ENCODE data around the gene PGD.
A peak's percentile ranks its signal among the peaks of the same experiment; 100 is the strongest.
"Not testable (repeated sequence)": the region's sequence is repeated elsewhere in the genome, so short reads cannot be mapped to it uniquely, and the experiment has no call there.

PGD gene

GRCh38 chr1:10407201-10407600 is 8.3 kb downstream of the PGD start:
- no peak for TF ChIP-seq CTCF (conservative IDR thresholded peaks at IDR 0.05; ENCODE audit: control insufficient read depth, insufficient read depth, low read depth, low read length)
- no peak overlapping the region for H3K4me3 ChIP-seq (ENCODE audit: control insufficient read depth, low read depth, low read length)
- no peak for DNase-seq (ENCODE audit: low read depth)

- H3K4me3 ChIP-seq (ENCODE audit: control insufficient read depth, low read depth, low read length) = no peak overlapping the region
- peak; percentile 69 for DNase-seq (ENCODE audit: low read depth)
- TF ChIP-seq CTCF (conservative IDR thresholded peaks at IDR 0.05; ENCODE audit: control insufficient read depth, insufficient read depth, low read depth, low read length) = no peak
Measured at GRCh38 chr1:10415211-10415930, 16.5 kb downstream of the PGD start.

- DNase-seq (ENCODE audit: low read depth); H3K4me3 ChIP-seq (ENCODE audit: control insufficient read depth, low read depth, low read length): not testable (repeated sequence)
Measured at GRCh38 chr1:10415967-10416366, 17.1 kb downstream of the PGD start.

- not testable (repeated sequence) for H3K4me3 ChIP-seq (ENCODE audit: control insufficient read depth, low read depth, low read length)
Measured at GRCh38 chr1:10418741-10419140, 19.9 kb downstream of the PGD start.

GRCh38 chr1:10419351-10419750 is 20.5 kb downstream of the PGD start:
- TF ChIP-seq CTCF (conservative IDR thresholded peaks at IDR 0.05; ENCODE audit: control insufficient read depth, insufficient read depth, low read depth, low read length) = no peak
- no peak overlapping the region for H3K4me3 ChIP-seq (ENCODE audit: control insufficient read depth, low read depth, low read length)
- no peak for DNase-seq (ENCODE audit: low read depth)

More at GRCh38 chr1:10418741-10419140, 19.9 kb downstream of the PGD start:
- DNase-seq (ENCODE audit: low read depth) = not testable (repeated sequence)

- H3K4me3 ChIP-seq (ENCODE audit: control insufficient read depth, low read depth, low read length) = no peak overlapping the region
- DNase-seq (ENCODE audit: low read depth) = no peak
- TF ChIP-seq CTCF (conservative IDR thresholded peaks at IDR 0.05; ENCODE audit: control insufficient read depth, insufficient read depth, low read depth, low read length) = no peak
Measured at GRCh38 chr1:10421637-10422036, 22.8 kb downstream of the PGD start.

GRCh38 chr1:10424034-10424433 is 25.2 kb downstream of the PGD start:
- H3K4me3 ChIP-seq (ENCODE audit: control insufficient read depth, low read depth, low read length) = no peak overlapping the region
- DNase-seq (ENCODE audit: low read depth) = peak; percentile 82
- TF ChIP-seq CTCF (conservative IDR thresholded peaks at IDR 0.05; ENCODE audit: control insufficient read depth, insufficient read depth, low read depth, low read length) = peak; percentile 12

GRCh38 chr1:10424651-10425050 is 25.8 kb downstream of the PGD start:
- no peak for TF ChIP-seq CTCF (conservative IDR thresholded peaks at IDR 0.05; ENCODE audit: control insufficient read depth, insufficient read depth, low read depth, low read length)
- no peak for DNase-seq (ENCODE audit: low read depth)
- H3K4me3 ChIP-seq (ENCODE audit: control insufficient read depth, low read depth, low read length) = no peak overlapping the region

- H3K4me3 ChIP-seq (ENCODE audit: control insufficient read depth, low read depth, low read length); DNase-seq (ENCODE audit: low read depth): not testable (repeated sequence)
Measured at GRCh38 chr1:10425826-10426534, 27.1 kb downstream of the PGD start.

- not testable (repeated sequence) for H3K4me3 ChIP-seq (ENCODE audit: control insufficient read depth, low read depth, low read length); DNase-seq (ENCODE audit: low read depth)
Measured at GRCh38 chr1:10426535-10426848, 27.6 kb downstream of the PGD start.
